Right atrium auricular region (tissue), 2 donors: ENCODE data around the gene DCAF6. TPM values are rescaled to one million over a fixed set of nuclear protein-coding genes. Genes with fewer than 3 reads are reported as not detected.

ENCODE experiments used
- DNase-seq: peaks from one replicate; pipeline ENCODE4 v3.0.0-alpha.2; 2019; ENCODE audit warnings: low spot score
- H3K27ac ChIP-seq, 2 donors: fragments of 200-600 bp; sonication (generic); 1 replicate in 1 of 2; 2 replicates in 1 of 2; pipeline ENCODE4 v1.5.1; 2016 to 2019
- H3K27me3 ChIP-seq, 2 donors: fragments of 200-600 bp; sonication (generic); one replicate each; pipeline versions ENCODE4 v1.5.1 to v1.6.0; 2017 to 2019
- H3K36me3 ChIP-seq: fragments of 200-600 bp; sonication (generic); one replicate; pipeline ENCODE4 v1.5.1; 2016
- H3K4me1 ChIP-seq, 2 donors: fragments of 200-600 bp; sonication (generic); one replicate each; pipeline versions ENCODE4 v1.5.1 to v1.6.0; 2017 to 2019
- H3K4me3 ChIP-seq, 2 donors: fragments of 200-600 bp; sonication (generic); 1 replicate in 1 of 2; 2 replicates in 1 of 2; pipeline ENCODE4 v1.5.1; 2017 to 2019; ENCODE audit warnings: mild to moderate bottlenecking in 1 of 2, moderate library complexity in 1 of 2
- H3K9me3 ChIP-seq, 2 donors: fragments of 200-600 bp; sonication (generic); one replicate each; pipeline ENCODE4 v1.5.1; 2019
- CTCF ChIP-seq, 2 donors: fragments of 200-600 bp; sonication (generic); IDR thresholded peaks; one replicate each; pipeline ENCODE4 v1.5.1; 2019; ENCODE audit warnings: antibody characterized with exemption in 2 of 2
- total RNA-seq, 2 donors: library from RNA; depleted of rRNA; stranded (reverse); fragments of >200 nt; gene quantifications; one replicate each; pipeline ENCODE4 v1.1.0, GENCODE V29; 2016

Gene DCAF6
- total RNA-seq, 2 donors from 2014 or later: 126 to 161 TPM

- DNase-seq: no peak
- Histone ChIP-seq H3K4me1 (peaks cover 0 to 4% of the 10 kb centered on the region in 2 donors), H3K27me3 (no peaks in the 10 kb centered on the region), H3K4me3 (no peak overlapping the region), H3K36me3 (no peaks in the 10 kb centered on the region), H3K9me3 (no peaks in the 10 kb centered on the region), H3K27ac (no peak overlapping the region)
- TF ChIP-seq CTCF (IDR thresholded peaks at IDR 0.05): no peak
Measured at GRCh38 chr1:167999877-168000276, 63.4 kb downstream of the DCAF6 start.

GRCh38 chr1:168000656-168001055 is 64.2 kb downstream of the DCAF6 start:
- Histone ChIP-seq H3K4me3 (no peak overlapping the region), H3K9me3 (no peaks in the 10 kb centered on the region), H3K36me3 (no peaks in the 10 kb centered on the region), H3K27ac (no peak overlapping the region), H3K4me1 (peaks cover 0 to 9% of the 10 kb centered on the region in 2 donors), H3K27me3 (no peaks in the 10 kb centered on the region)
- no peak for TF ChIP-seq CTCF (IDR thresholded peaks at IDR 0.05)
- no peak for DNase-seq

- no peaks in the 10 kb centered on the region for H3K9me3 ChIP-seq
- no peak overlapping the region for H3K4me3 ChIP-seq
- TF ChIP-seq CTCF (IDR thresholded peaks at IDR 0.05): no peak
- H3K4me1 ChIP-seq: peaks cover 0 to 9% of the 10 kb centered on the region in 2 donors
- DNase-seq: no peak
- no peaks in the 10 kb centered on the region for H3K36me3 ChIP-seq
- H3K27ac ChIP-seq: no peak overlapping the region
- H3K27me3 ChIP-seq: no peaks in the 10 kb centered on the region
Measured at GRCh38 chr1:168001213-168001612, 64.7 kb downstream of the DCAF6 start.

GRCh38 chr1:168004531-168004930 is 68.0 kb downstream of the DCAF6 start:
- Histone ChIP-seq H3K27me3 (no peaks in the 10 kb centered on the region), H3K4me1 (peaks cover 0 to 5% of the 10 kb centered on the region in 2 donors), H3K9me3 (no peaks in the 10 kb centered on the region), H3K27ac (no peak overlapping the region), H3K36me3 (no peaks in the 10 kb centered on the region), H3K4me3 (no peak overlapping the region)
- TF ChIP-seq CTCF (IDR thresholded peaks at IDR 0.05): no peak
- DNase-seq: no peak

GRCh38 chr1:168005529-168005928 is 69.0 kb downstream of the DCAF6 start:
- Histone ChIP-seq H3K27me3 (no peaks in the 10 kb centered on the region), H3K4me3 (no peak overlapping the region), H3K4me1 (peaks cover 0 to 5% of the 10 kb centered on the region in 2 donors), H3K27ac (no peak overlapping the region), H3K36me3 (no peaks in the 10 kb centered on the region), H3K9me3 (no peaks in the 10 kb centered on the region)
- DNase-seq: no peak
- TF ChIP-seq CTCF (IDR thresholded peaks at IDR 0.05): no peak

- no peak overlapping the region for H3K27ac ChIP-seq
- H3K36me3 ChIP-seq: no peaks in the 10 kb centered on the region
Measured at GRCh38 chr1:168007691-168008090, 71.2 kb downstream of the DCAF6 start.

More at GRCh38 chr1:168007691-168008090, 71.2 kb downstream of the DCAF6 start:
- peaks cover 0 to 5% of the 10 kb centered on the region in 2 donors for H3K4me1 ChIP-seq
- H3K27me3 ChIP-seq: no peaks in the 10 kb centered on the region
- no peak for DNase-seq
- H3K4me3 ChIP-seq: no peak overlapping the region
- TF ChIP-seq CTCF (IDR thresholded peaks at IDR 0.05): no peak
- H3K9me3 ChIP-seq: no peaks in the 10 kb centered on the region
